Prostate gland (tissue), 2 donors: ENCODE measurements around the gene TSHZ1. TPM values are rescaled to one million over a fixed set of nuclear protein-coding genes. Genes with fewer than 3 reads are reported as not detected.

Experiments used
- DNase-seq: peaks from one replicate; pipeline ENCODE4 v3.0.0-alpha.2; 2019; ENCODE audit warnings: low spot score
- H3K27ac ChIP-seq, 2 donors: fragments of 200-600 bp; sonication (generic); 2 replicates each; pipeline ENCODE4 v1.5.1; 2017 to 2019
- H3K27me3 ChIP-seq: fragments of 200-600 bp; sonication (generic); replicated peaks from 2 replicates; pipeline ENCODE4 v1.5.1; 2019; ENCODE audit not compliant: insufficient read depth
- H3K36me3 ChIP-seq, 2 donors: fragments of 200-600 bp; sonication (generic); 1 replicate in 1 of 2; 2 replicates in 1 of 2; pipeline versions ENCODE4 v1.5.1 to v1.8.1; 2017 to 2019
- H3K4me1 ChIP-seq: fragments of 200-600 bp; sonication (generic); replicated peaks from 2 replicates; pipeline ENCODE4 v1.5.1; 2019
- H3K4me3 ChIP-seq, 2 donors: fragments of 200-600 bp; sonication (generic); 2 replicates each; pipeline ENCODE4 v1.5.1; 2017 to 2019
- H3K9me3 ChIP-seq: fragments of 200-600 bp; sonication (generic); 2 replicates; pipeline ENCODE4 v1.5.1; 2017
- CTCF ChIP-seq, 4 experiments: fragments of 200-600 bp in 2 of 4; fragments of 450-650 bp in 2 of 4; sonication (generic) in 2 of 4; IDR thresholded peaks; 1 replicate in 3 of 4; 2 replicates in 1 of 4; pipeline ENCODE4 v1.5.1; 2016 to 2019; ENCODE audit warnings: antibody characterized with exemption in 4 of 4, mild to moderate bottlenecking in 2 of 4, moderate library complexity in 2 of 4
- POLR2A ChIP-seq: fragments of 450-650 bp; IDR thresholded peaks from one replicate; pipeline ENCODE4 v1.6.1; 2016; ENCODE audit warnings: antibody characterized with exemption, mild to moderate bottlenecking
- POLR2AphosphoS5 ChIP-seq: sonication (generic); formaldehyde crosslinking; IDR thresholded peaks from one replicate; pipeline ENCODE4 v1.6.1; 2017; ENCODE audit warnings: antibody characterized with exemption
- WGBS: methylation state at CpG from one replicate; pipeline ENCODE4 v1.1.5; 2018; 5-methylcytosine and 5-hydroxymethylcytosine counted together
- intact Hi-C: fragments of 100-400 bp; cut with DNase I; formaldehyde crosslinking; loops from one replicate; pipeline ENCODE4 v1.14.2; 2022
- total RNA-seq, 2 donors: library from RNA; depleted of rRNA; stranded (reverse); fragments of >200 nt; gene quantifications; one replicate each; pipeline ENCODE4 v1.1.0, GENCODE V29; 2016

The TSHZ1 gene
- total RNA-seq, 2 donors from 2014 or later: 18.2 to 48.6 TPM

- no peaks in the 10 kb centered on the region for H3K36me3 ChIP-seq
- no peak overlapping the region for H3K27ac ChIP-seq
- TF ChIP-seq CTCF (IDR thresholded peaks at IDR 0.05): peak in 2 of 4 experiments; percentile 31 to 40
- TF ChIP-seq POLR2A: no peak
- no peak overlapping the region for H3K4me3 ChIP-seq
- WGBS: 47% methylated on average over 19 of the region's 19 CpGs
- intact Hi-C loops: loop anchor here (5.0 kb wide), 1 partner anchor 37 kb away; the partner anchor contains the start of gene PTGR3
- peak; percentile 42 for DNase-seq
- no peaks in the 10 kb centered on the region for H3K9me3 ChIP-seq
- H3K27me3 ChIP-seq: no peaks in the 10 kb centered on the region
- H3K4me1 ChIP-seq: no peaks in the 10 kb centered on the region
Measured at GRCh38 chr18:75244351-75245313, 34.0 kb downstream of the TSHZ1 start.

- Histone ChIP-seq H3K4me3 (peak overlapping the region; percentile 19 to 28), H3K36me3 (no peaks in the 10 kb centered on the region), H3K27me3 (no peaks in the 10 kb centered on the region), H3K4me1 (no peaks in the 10 kb centered on the region), H3K9me3 (no peaks in the 10 kb centered on the region), H3K27ac (peak overlapping the region; percentile 51 to 58)
- TF ChIP-seq CTCF (IDR thresholded peaks at IDR 0.05): no peak
- TF ChIP-seq POLR2AphosphoS5: no peak
- TF ChIP-seq POLR2A: no peak
- 67% methylated on average over 10 of the region's 10 CpGs for WGBS
- no peak for DNase-seq
- intact Hi-C loops: loop anchor here (5.0 kb wide), 1 partner anchor 40 kb away; the partner anchor contains the start of gene PTGR3
Measured at GRCh38 chr18:75246721-75247610, 36.4 kb downstream of the TSHZ1 start.

GRCh38 chr18:75247611-75248421 lies 37.2 kb downstream of the TSHZ1 start:
- Histone ChIP-seq H3K27me3 (no peaks in the 10 kb centered on the region), H3K27ac (peak overlapping the region; percentile 51 to 58), H3K4me1 (no peaks in the 10 kb centered on the region), H3K36me3 (no peaks in the 10 kb centered on the region), H3K9me3 (no peaks in the 10 kb centered on the region), H3K4me3 (peak overlapping the region; percentile 19 to 28)
- peak; percentile 17 for TF ChIP-seq POLR2AphosphoS5
- TF ChIP-seq CTCF (IDR thresholded peaks at IDR 0.05): no peak
- no peak for TF ChIP-seq POLR2A
- DNase-seq: no peak
- 23% methylated on average over 8 of the region's 8 CpGs for WGBS
- intact Hi-C loops: loop anchor here (5.0 kb wide), 1 partner anchor 41 kb away; the partner anchor contains the start of gene PTGR3

- DNase-seq: no peak
Measured at GRCh38 chr18:75248426-75249174, 38.0 kb downstream of the TSHZ1 start.

More at GRCh38 chr18:75248426-75249174, 38.0 kb downstream of the TSHZ1 start:
- Histone ChIP-seq H3K27me3 (no peaks in the 10 kb centered on the region), H3K36me3 (no peaks in the 10 kb centered on the region), H3K4me3 (peak overlapping the region in 1 of 2 donors; percentile 28), H3K9me3 (no peaks in the 10 kb centered on the region), H3K4me1 (no peaks in the 10 kb centered on the region), H3K27ac (peak overlapping the region; percentile 51 to 58)
- intact Hi-C loops: loop anchor here (5.0 kb wide), 1 partner anchor 41 kb away; the partner anchor contains the start of gene PTGR3
- TF ChIP-seq POLR2A (no peak), POLR2AphosphoS5 (no peak), CTCF (IDR thresholded peaks at IDR 0.05) (no peak)
- WGBS: 72% methylated on average over 20 of the region's 20 CpGs
